Measurements from ENCODE around the gene KIZ.

- TF ChIP-seq CTCF (IDR thresholded peaks at IDR 0.05), result no peak
- no peak for TF ChIP-seq EZH2 (IDR thresholded peaks at IDR 0.05; ENCODE audit: borderline replicate concordance, insufficient read depth, low read depth, low read length, poor library complexity, severe bottlenecking)
These were observed 17.5 kb downstream of the KIZ start for GRCh38 chr20:21143194-21143890.
